CD14-positive monocyte (primary cell): ENCODE data around the gene THSD4. TPM values are rescaled to one million over a fixed set of nuclear protein-coding genes. Genes with fewer than 3 reads are reported as not detected.

Experiments used
- DNase-seq, 3 donors: peaks; one replicate each; pipeline ENCODE4 v3.0.0-alpha.2; 2011 to 2022
- H2AFZ ChIP-seq: 2 replicates; pipeline ENCODE4 v1.6.0; 2012; ENCODE audit warnings: mild to moderate bottlenecking, low read depth, low read length, inconsistent platforms; ENCODE audit not compliant: insufficient read depth, poor library complexity, severe bottlenecking
- H3K27ac ChIP-seq, 2 donors: 1 replicate in 1 of 2; 2 replicates in 1 of 2; pipeline ENCODE4 v1.5.1; 2012 to 2013; ENCODE audit warnings: low read length in 2 of 2, control low read depth in 1 of 2, inconsistent platforms in 1 of 2, low read depth in 1 of 2, mild to moderate bottlenecking in 1 of 2
- H3K27me3 ChIP-seq, 2 donors: one replicate each; pipeline versions ENCODE4 v1.6.0 to v1.6.1; 2011 to 2013; ENCODE audit warnings: low read length in 2 of 2; ENCODE audit not compliant: control insufficient read depth in 2 of 2, insufficient read depth in 2 of 2
- H3K36me3 ChIP-seq, 2 donors: replicated peaks in 1 of 2; 1 replicate in 1 of 2; 2 replicates in 1 of 2; pipeline versions ENCODE4 v1.5.1 to v1.6.1; 2012 to 2013; ENCODE audit warnings: low read length in 2 of 2, control low read depth in 1 of 2, inconsistent platforms in 1 of 2, mild to moderate bottlenecking in 1 of 2; ENCODE audit not compliant: insufficient read depth in 2 of 2, control insufficient read depth in 1 of 2
- H3K4me1 ChIP-seq, 2 donors: 1 replicate in 1 of 2; 2 replicates in 1 of 2; pipeline versions ENCODE4 v1.5.1 to v1.6.1; 2012 to 2013; ENCODE audit warnings: low read length in 2 of 2, control low read depth in 1 of 2, inconsistent platforms in 1 of 2, mild to moderate bottlenecking in 1 of 2, moderate library complexity in 1 of 2; ENCODE audit not compliant: insufficient read depth in 2 of 2, control insufficient read depth in 1 of 2
- H3K4me2 ChIP-seq: replicated peaks from 2 replicates; pipeline ENCODE3; 2012; ENCODE audit warnings: low read length, moderate library complexity, mild to moderate bottlenecking; ENCODE audit not compliant: poor library complexity, severe bottlenecking; ENCODE audit errors: extremely low read depth
- H3K4me3 ChIP-seq, 3 experiments: fragments of 200-600 bp in 1 of 3; sonication (generic) in 1 of 3; replicated peaks in 1 of 3; 1 replicate in 2 of 3; 2 replicates in 1 of 3; pipeline ENCODE4 v1.5.1; 2011 to 2013; ENCODE audit warnings: low read length in 3 of 3, mild to moderate bottlenecking in 3 of 3, control low read depth in 2 of 3, low read depth in 2 of 3, inconsistent platforms in 1 of 3, moderate library complexity in 1 of 3
- H3K79me2 ChIP-seq: 2 replicates; pipeline ENCODE4 v1.6.0; 2012; ENCODE audit warnings: mild to moderate bottlenecking, control low read depth, inconsistent platforms, low read length, moderate library complexity; ENCODE audit not compliant: insufficient read depth
- H3K9ac ChIP-seq: 2 replicates; pipeline ENCODE4 v1.6.0; 2017; ENCODE audit warnings: low read length, mild to moderate bottlenecking; ENCODE audit not compliant: insufficient read depth, poor library complexity, severe bottlenecking
- H3K9me3 ChIP-seq, 2 donors: replicated peaks in 1 of 2; 1 replicate in 1 of 2; 2 replicates in 1 of 2; pipeline versions ENCODE4 v1.5.1 to v1.6.1; 2012 to 2013; ENCODE audit warnings: low read length in 2 of 2, control low read depth in 1 of 2; ENCODE audit not compliant: control insufficient read depth in 1 of 2, insufficient read depth in 1 of 2
- H4K20me1 ChIP-seq: 2 replicates; pipeline ENCODE4 v1.6.0; 2012; ENCODE audit warnings: mild to moderate bottlenecking, low read length, control low read depth, moderate library complexity; ENCODE audit not compliant: insufficient read depth
- H3K27ac Mint-ChIP-seq, 7 donors: one replicate each; pipeline ENCODE4 v1.8.0; 2020; ENCODE audit warnings: mild to moderate bottlenecking in 7 of 7, mixed read lengths in 7 of 7, moderate library complexity in 6 of 7, inconsistent platforms in 2 of 7
- H3K27me3 Mint-ChIP-seq, 3 donors: one replicate each; pipeline ENCODE4 v1.8.0; 2021 to 2022; ENCODE audit warnings: low read depth in 3 of 3, mild to moderate bottlenecking in 3 of 3, mixed read lengths in 3 of 3, moderate library complexity in 3 of 3, inconsistent platforms in 1 of 3
- H3K36me3 Mint-ChIP-seq, 2 donors: one replicate each; pipeline ENCODE4 v1.8.0; 2020; ENCODE audit warnings: mixed read lengths in 2 of 2, inconsistent platforms in 1 of 2, mild to moderate bottlenecking in 1 of 2
- H3K4me1 Mint-ChIP-seq: one replicate; pipeline ENCODE4 v1.8.0; 2020; ENCODE audit warnings: mild to moderate bottlenecking, mixed read lengths
- H3K4me3 Mint-ChIP-seq, 2 donors: one replicate each; pipeline ENCODE4 v1.8.0; 2020; ENCODE audit warnings: mild to moderate bottlenecking in 2 of 2, mixed read lengths in 2 of 2, moderate library complexity in 1 of 2
- H3K9me3 Mint-ChIP-seq, 7 donors: one replicate each; pipeline ENCODE4 v1.8.0; 2020 to 2022; ENCODE audit warnings: mixed read lengths in 7 of 7, mild to moderate bottlenecking in 6 of 7, moderate library complexity in 6 of 7, inconsistent platforms in 2 of 7
- CTCF ChIP-seq: fragments of 200-600 bp; IDR thresholded peaks from one replicate; pipeline ENCODE4 v1.8.0; 2022; ENCODE audit warnings: antibody characterized with exemption, mild to moderate bottlenecking
- WGBS: methylation state at CpG from one replicate; pipeline ENCODE4 v1.1.5; 2013; ENCODE audit warnings: missing lambda C conversion rate; ENCODE audit not compliant: insufficient coverage; 5-methylcytosine and 5-hydroxymethylcytosine counted together
- intact Hi-C, 2 donors: fragments of 100-400 bp; cut with micrococcal nuclease; formaldehyde crosslinking; loops; one replicate each; pipeline versions ENCODE4 v1.15.0 to v1.15.1; 2023
- polyA plus RNA-seq, 3 donors: library from polyadenylated mRNA; depleted of rRNA in 1 of 3; unstranded in 2 of 3; stranded (reverse) in 1 of 3; fragments of 300-500 nt in 2 of 3; fragments of >200 nt in 1 of 3; fragmentation: Illumina TruSeq in 2 of 3; gene quantifications; 1 replicate in 2 of 3; 2 replicates in 1 of 3; pipeline ENCODE4 v1.2.3, GENCODE V29; 2012 to 2021

THSD4 gene
- polyA plus RNA-seq, 3 donors, result not detected

GRCh38 chr15:71374607-71375352 lies 259.5 kb downstream of the THSD4 start:
- H3K9me3 Mint-ChIP-seq, result peaks cover 0 to 8% (median 3%) of the 10 kb centered on the region in 7 donors
- intact Hi-C loops, result no loop called here
- no peaks in the 10 kb centered on the region for H3K4me1 Mint-ChIP-seq
- no peak overlapping the region for H2AFZ ChIP-seq
- H3K9ac ChIP-seq, result no peak overlapping the region
- H3K79me2 ChIP-seq, result no peaks in the 10 kb centered on the region
- H3K36me3 Mint-ChIP-seq, result no peaks in the 10 kb centered on the region
- no peak overlapping the region for H3K4me3 Mint-ChIP-seq
- no CpG with 5 or more reads among the region's 6 CpGs for WGBS
- H3K27me3 Mint-ChIP-seq, result peaks cover 8 to 12% (median 10%) of the 10 kb centered on the region in 3 donors
- no peak overlapping the region for H3K4me3 ChIP-seq
- no peaks in the 10 kb centered on the region for H3K9me3 ChIP-seq
- no peaks in the 10 kb centered on the region for H4K20me1 ChIP-seq
- H3K27ac ChIP-seq, result no peak overlapping the region
- H3K4me2 ChIP-seq, result no peak overlapping the region
- H3K36me3 ChIP-seq, result no peaks in the 10 kb centered on the region
- no peak for TF ChIP-seq CTCF
- peaks cover 0 to 2% of the 10 kb centered on the region in 2 donors for H3K27me3 ChIP-seq
- no peaks in the 10 kb centered on the region for H3K4me1 ChIP-seq
- no peak overlapping the region for H3K27ac Mint-ChIP-seq
- DNase-seq, result no peak

GRCh38 chr15:71375934-71376333 lies 260.7 kb downstream of the THSD4 start:
- no peak for DNase-seq
- H3K4me1 ChIP-seq, result no peaks in the 10 kb centered on the region
- Mint-ChIP-seq H3K4me1 (no peaks in the 10 kb centered on the region), H3K4me3 (no peak overlapping the region), H3K36me3 (no peaks in the 10 kb centered on the region), H3K27me3 (peaks cover 7 to 12% (median 10%) of the 10 kb centered on the region in 3 donors), H3K9me3 (peaks cover 0 to 6% (median 0%) of the 10 kb centered on the region in 7 donors), H3K27ac (no peak overlapping the region)
- H3K27ac ChIP-seq, result no peak overlapping the region
- H3K9me3 ChIP-seq, result no peaks in the 10 kb centered on the region
- no peak overlapping the region for H3K4me2 ChIP-seq
- peaks cover 0 to 2% of the 10 kb centered on the region in 2 donors for H3K27me3 ChIP-seq
- no peaks in the 10 kb centered on the region for H3K79me2 ChIP-seq
- H3K36me3 ChIP-seq, result no peaks in the 10 kb centered on the region
- TF ChIP-seq CTCF, result no peak
- intact Hi-C loops, result no loop called here
- H3K4me3 ChIP-seq, result no peak overlapping the region
- no peaks in the 10 kb centered on the region for H4K20me1 ChIP-seq
- H2AFZ ChIP-seq, result no peak overlapping the region
- WGBS, result 93% methylated on average over 3 of the region's 3 CpGs
- H3K9ac ChIP-seq, result no peak overlapping the region
